ENCODE measurements around the gene BCAS3. TPM values are rescaled to one million over a fixed set of nuclear protein-coding genes. Genes with fewer than 3 reads are reported as not detected.

BCAS3 gene
- total RNA-seq, 4 donors from 2014 or later = 42.1 to 84.7 (median 54.1) TPM

GRCh38 chr17:61072648-61073047 lies 395.0 kb downstream of the BCAS3 start:
- no peak for DNase-seq (ENCODE audit: low spot score in 2 of 2)

DNA sequence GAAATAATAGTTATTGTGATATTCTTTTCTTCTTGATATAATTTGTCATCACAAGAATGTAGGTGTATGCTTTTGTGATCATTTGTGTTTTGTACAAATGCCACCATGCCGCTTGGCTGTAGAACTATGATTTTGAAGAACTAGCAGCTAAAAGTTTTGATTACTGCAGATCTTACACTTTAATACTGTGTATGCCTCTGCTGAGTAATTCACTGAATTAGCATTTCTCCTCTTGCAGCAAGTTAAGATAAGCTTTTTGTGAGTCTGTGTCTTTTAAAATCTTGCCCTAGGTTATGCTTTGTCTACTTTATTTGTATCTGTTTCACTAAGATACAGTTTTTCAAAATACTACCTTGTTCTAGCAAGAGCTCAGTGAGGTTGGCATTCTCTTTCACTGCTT lies 395.5 kb downstream of the BCAS3 start:
- WGBS, 2 donors = 68 to 71% methylated on average over 1 of the region's 1 CpG
- DNase-seq (ENCODE audit: low spot score in 2 of 2) = no peak
- no peak for TF ChIP-seq CTCF (IDR thresholded peaks at IDR 0.05)
- TF ChIP-seq POLR2A (IDR thresholded peaks at IDR 0.05) = no peak
- no peak overlapping the region for H3K4me3 ChIP-seq (ENCODE audit: low read depth, poor library complexity, severe bottlenecking)
- intact Hi-C loops (cut with DNase I; ENCODE audit: low total_unique reads) = no loop called here

More at GRCh38 chr17:61072648-61073047, 395.0 kb downstream of the BCAS3 start:
- WGBS, 2 donors = 60 to 65% methylated on average over 1 of the region's 1 CpG
- no peak overlapping the region for H3K4me3 ChIP-seq (ENCODE audit: low read depth, poor library complexity, severe bottlenecking)
- TF ChIP-seq POLR2A (IDR thresholded peaks at IDR 0.05) = no peak
- TF ChIP-seq CTCF (IDR thresholded peaks at IDR 0.05) = no peak
- intact Hi-C loops (cut with DNase I; ENCODE audit: low total_unique reads) = no loop called here

DNA sequence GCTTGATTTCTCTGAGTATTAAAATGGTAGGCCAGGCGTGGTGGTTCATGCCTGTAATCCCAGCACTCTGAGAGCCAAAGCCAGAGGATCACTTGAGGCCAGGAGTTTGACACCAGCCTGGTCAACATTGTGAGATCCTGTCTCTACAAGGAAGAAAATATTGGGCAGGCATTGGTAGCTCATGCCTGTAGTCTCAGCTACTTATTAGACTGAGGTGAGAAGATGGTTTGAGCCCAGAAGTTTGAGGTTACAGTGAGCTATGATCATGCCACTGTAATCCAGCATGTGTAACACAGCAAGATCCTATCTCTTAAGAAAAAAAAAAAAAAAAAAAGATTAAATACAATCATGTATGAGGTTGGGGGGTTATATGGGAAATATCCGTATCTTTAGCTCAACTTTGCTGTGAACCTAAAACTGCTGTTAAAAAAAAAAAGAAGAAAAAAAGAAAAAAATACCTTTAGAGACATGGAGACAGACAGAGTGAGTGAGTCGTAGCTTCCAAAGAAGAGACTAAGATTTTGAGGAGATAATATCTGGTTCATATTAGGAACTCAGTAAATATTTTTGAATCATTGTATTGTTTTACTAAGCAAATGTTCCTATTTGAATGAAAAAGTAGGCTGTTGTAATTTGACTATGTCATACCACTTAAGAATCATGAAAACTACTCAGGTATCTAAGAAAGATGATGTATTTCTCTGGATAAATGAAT lies 396.3 kb downstream of the BCAS3 start:
- H3K4me3 ChIP-seq (ENCODE audit: low read depth, poor library complexity, severe bottlenecking) = no peak overlapping the region
- 84 to 87% methylated on average over 3 of the region's 3 CpGs for WGBS, 2 donors
- no peak for DNase-seq (ENCODE audit: low spot score in 2 of 2)
- intact Hi-C loops (cut with DNase I; ENCODE audit: low total_unique reads) = no loop called here
- TF ChIP-seq CTCF (IDR thresholded peaks at IDR 0.05) = no peak
- no peak for TF ChIP-seq POLR2A (IDR thresholded peaks at IDR 0.05)

DNA sequence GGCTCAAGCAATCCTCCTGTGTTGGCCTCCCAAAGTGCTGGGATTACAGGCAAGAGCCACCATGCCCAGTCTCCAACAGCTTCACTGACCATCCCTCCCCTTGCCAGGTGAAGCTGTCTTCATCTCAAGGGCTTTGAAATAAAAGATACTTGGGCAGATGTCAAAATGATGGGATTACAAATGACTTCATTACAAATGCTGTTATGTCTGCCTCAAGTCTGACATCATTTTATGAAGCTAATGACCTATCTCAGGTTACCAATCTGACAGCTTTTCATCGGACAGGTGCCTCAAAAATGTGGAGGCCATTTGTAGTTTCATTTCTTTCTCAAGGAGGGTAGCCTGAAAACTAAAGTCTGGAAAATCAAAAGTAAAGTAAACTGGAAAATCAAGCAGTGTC lies 398.3 kb downstream of the BCAS3 start:
- intact Hi-C loops (cut with DNase I; ENCODE audit: low total_unique reads) = no loop called here
- H3K4me3 ChIP-seq (ENCODE audit: low read depth, poor library complexity, severe bottlenecking) = no peak overlapping the region
- DNase-seq (ENCODE audit: low spot score in 2 of 2) = no peak
- no peak for TF ChIP-seq POLR2A (IDR thresholded peaks at IDR 0.05)
- no peak for TF ChIP-seq CTCF (IDR thresholded peaks at IDR 0.05)
- WGBS, 2 donors = 95% methylated on average over 1 of the region's 1 CpG

- intact Hi-C loops (cut with DNase I; ENCODE audit: low total_unique reads) = no loop called here
- no peak for DNase-seq (ENCODE audit: low spot score in 2 of 2)
- H3K4me3 ChIP-seq (ENCODE audit: low read depth, poor library complexity, severe bottlenecking) = no peak overlapping the region
- TF ChIP-seq POLR2A (IDR thresholded peaks at IDR 0.05) (no peak), CTCF (IDR thresholded peaks at IDR 0.05) (no peak)
- 96 to 99% methylated on average over 3 of the region's 3 CpGs for WGBS, 2 donors
These were observed 399.0 kb downstream of the BCAS3 start for GRCh38 chr17:61076621-61077031.

DNA sequence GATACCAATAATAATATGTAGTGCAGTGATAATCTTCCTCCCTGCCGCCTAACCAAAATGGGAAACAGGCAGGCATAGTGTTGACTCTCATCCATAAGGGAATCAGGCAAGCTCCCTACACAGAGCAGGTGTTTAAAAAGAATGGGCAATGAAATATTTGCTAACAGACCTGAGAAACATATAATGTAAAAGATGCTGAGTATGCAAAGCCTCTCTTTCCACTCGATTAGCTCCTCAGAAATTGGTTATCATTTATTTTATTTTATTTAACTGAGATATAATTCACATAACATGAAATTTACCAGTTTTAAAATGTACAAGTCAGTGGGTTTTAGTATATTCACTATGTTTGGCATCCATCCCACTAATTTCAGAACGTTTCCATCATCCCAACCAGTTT lies 404.3 kb downstream of the BCAS3 start:
- intact Hi-C loops (cut with DNase I; ENCODE audit: low total_unique reads) = loop anchor here (10.0 kb wide), 1 partner anchor 63 kb away; no protein-coding TSS in a partner anchor
- 73 to 76% methylated on average over 3 of the region's 3 CpGs for WGBS, 2 donors
- H3K4me3 ChIP-seq (ENCODE audit: low read depth, poor library complexity, severe bottlenecking) = no peak overlapping the region
- no peak for TF ChIP-seq POLR2A (IDR thresholded peaks at IDR 0.05)
- TF ChIP-seq CTCF (IDR thresholded peaks at IDR 0.05) = no peak
- no peak for DNase-seq (ENCODE audit: low spot score in 2 of 2)

All from lower leg skin (tissue), 4 donors.